ENCODE measurements around the gene TGFBR3.

The TGFBR3 gene

GRCh38 chr1:91655912-91656449 is 230.0 kb downstream of the TGFBR3 start:
- no peak overlapping the region for H3K4me2 ChIP-seq (ENCODE audit: low read length)
- H3K9me2 ChIP-seq (ENCODE audit: low read depth, low read length) = no peaks in the 10 kb centered on the region
- no peaks in the 10 kb centered on the region for H3K9me3 ChIP-seq (ENCODE audit: low read length)
- no peaks in the 10 kb centered on the region for H3K4me1 ChIP-seq (ENCODE audit: insufficient read depth, low read length, severe bottlenecking)
- H3K27me3 ChIP-seq (ENCODE audit: insufficient read depth, low read length) = no peaks in the 10 kb centered on the region
- H3K9ac ChIP-seq (ENCODE audit: low read length) = no peak overlapping the region
- H3K79me2 ChIP-seq (ENCODE audit: insufficient read depth, low read length) = no peaks in the 10 kb centered on the region
- H3K27ac ChIP-seq (ENCODE audit: low read depth, low read length, poor library complexity, severe bottlenecking) = no peak overlapping the region
- H3F3A ChIP-seq (ENCODE audit: insufficient read depth, low read length) = no peaks in the 10 kb centered on the region
- H3K4me3 ChIP-seq (ENCODE audit: low read depth, low read length, poor library complexity, severe bottlenecking) = no peak overlapping the region
- no peaks in the 10 kb centered on the region for H4K20me1 ChIP-seq (ENCODE audit: insufficient read depth, low read length)
- H2AFZ ChIP-seq (ENCODE audit: low read length) = no peak overlapping the region
- H3K36me3 ChIP-seq (ENCODE audit: insufficient read depth, low read length) = no peaks in the 10 kb centered on the region
- TF ChIP-seq EZH2 (IDR thresholded peaks at IDR 0.05; ENCODE audit: borderline replicate concordance, low read length) = no peak
- no peak for TF ChIP-seq CTCF (IDR thresholded peaks at IDR 0.05; ENCODE audit: low read length)

DNA sequence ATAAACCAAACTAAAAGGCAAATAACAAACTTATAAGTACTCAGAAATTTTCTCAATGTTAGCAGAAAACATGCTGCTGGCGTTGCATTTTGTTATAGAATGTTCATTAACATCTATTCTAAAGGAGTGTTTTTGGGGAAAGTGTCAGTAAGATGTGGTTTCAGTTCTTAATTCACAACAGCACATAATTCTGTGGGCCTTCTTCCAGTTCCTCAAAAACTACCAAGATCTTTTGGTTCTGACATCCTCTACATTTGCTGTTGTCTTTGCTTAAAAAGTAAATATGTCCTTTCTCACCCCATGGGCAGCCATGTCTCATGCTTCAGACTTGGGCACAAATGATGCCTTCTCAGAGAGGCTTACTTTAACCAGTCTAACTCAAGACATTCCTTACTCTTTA is 232.8 kb downstream of the TGFBR3 start:
- Histone ChIP-seq H3K36me3 (ENCODE audit: insufficient read depth, low read length) (no peaks in the 10 kb centered on the region), H3K9me2 (ENCODE audit: low read depth, low read length) (no peaks in the 10 kb centered on the region), H3K4me3 (ENCODE audit: low read depth, low read length, poor library complexity, severe bottlenecking) (no peak overlapping the region), H3K27ac (ENCODE audit: low read depth, low read length, poor library complexity, severe bottlenecking) (no peak overlapping the region), H3K4me2 (ENCODE audit: low read length) (no peak overlapping the region), H3K4me1 (ENCODE audit: insufficient read depth, low read length, severe bottlenecking) (no peaks in the 10 kb centered on the region), H3K27me3 (ENCODE audit: insufficient read depth, low read length) (no peaks in the 10 kb centered on the region), H2AFZ (ENCODE audit: low read length) (no peak overlapping the region), H3K79me2 (ENCODE audit: insufficient read depth, low read length) (no peaks in the 10 kb centered on the region), H3K9me3 (ENCODE audit: low read length) (no peaks in the 10 kb centered on the region), H3F3A (ENCODE audit: insufficient read depth, low read length) (no peaks in the 10 kb centered on the region), H3K9ac (ENCODE audit: low read length) (no peak overlapping the region), H4K20me1 (ENCODE audit: insufficient read depth, low read length) (no peaks in the 10 kb centered on the region)
- TF ChIP-seq CTCF (IDR thresholded peaks at IDR 0.05; ENCODE audit: low read length) (no peak), EZH2 (IDR thresholded peaks at IDR 0.05; ENCODE audit: borderline replicate concordance, low read length) (no peak)

- Histone ChIP-seq H3K9me3 (ENCODE audit: low read length) (no peaks in the 10 kb centered on the region), H3K9me2 (ENCODE audit: low read depth, low read length) (no peaks in the 10 kb centered on the region), H3K4me2 (ENCODE audit: low read length) (no peak overlapping the region), H3K4me1 (ENCODE audit: insufficient read depth, low read length, severe bottlenecking) (no peaks in the 10 kb centered on the region), H3K36me3 (ENCODE audit: insufficient read depth, low read length) (no peaks in the 10 kb centered on the region), H3F3A (ENCODE audit: insufficient read depth, low read length) (no peaks in the 10 kb centered on the region), H3K27ac (ENCODE audit: low read depth, low read length, poor library complexity, severe bottlenecking) (no peak overlapping the region), H3K79me2 (ENCODE audit: insufficient read depth, low read length) (no peaks in the 10 kb centered on the region), H3K27me3 (ENCODE audit: insufficient read depth, low read length) (no peaks in the 10 kb centered on the region), H3K4me3 (ENCODE audit: low read depth, low read length, poor library complexity, severe bottlenecking) (no peak overlapping the region), H3K9ac (ENCODE audit: low read length) (no peak overlapping the region), H4K20me1 (ENCODE audit: insufficient read depth, low read length) (no peaks in the 10 kb centered on the region), H2AFZ (ENCODE audit: low read length) (no peak overlapping the region)
- TF ChIP-seq CTCF (IDR thresholded peaks at IDR 0.05; ENCODE audit: low read length) = no peak
- TF ChIP-seq EZH2 (IDR thresholded peaks at IDR 0.05; ENCODE audit: borderline replicate concordance, low read length) = no peak
Measured at GRCh38 chr1:91651661-91652071, 234.3 kb downstream of the TGFBR3 start.
